Astrocyte (in vitro differentiated cells and primary cell): ENCODE results near the gene KCNQ5.

ENCODE experiments used
- EZH2 ChIP-seq: IDR thresholded peaks from 2 replicates; pipeline ENCODE4 v1.6.1; 2012; ENCODE audit warnings: mild to moderate bottlenecking, low read length, inconsistent platforms; ENCODE audit not compliant: insufficient read depth
- TF ChIP-seq, protein P1 (sequence below): IDR thresholded peaks from 2 replicates; pipeline ENCODE4 v1.5.1; 2011; ENCODE audit warnings: low read depth, mild to moderate bottlenecking, inconsistent platforms, low read length, moderate library complexity; ENCODE audit not compliant: insufficient read depth

- TF ChIP-seq, protein P1, sequence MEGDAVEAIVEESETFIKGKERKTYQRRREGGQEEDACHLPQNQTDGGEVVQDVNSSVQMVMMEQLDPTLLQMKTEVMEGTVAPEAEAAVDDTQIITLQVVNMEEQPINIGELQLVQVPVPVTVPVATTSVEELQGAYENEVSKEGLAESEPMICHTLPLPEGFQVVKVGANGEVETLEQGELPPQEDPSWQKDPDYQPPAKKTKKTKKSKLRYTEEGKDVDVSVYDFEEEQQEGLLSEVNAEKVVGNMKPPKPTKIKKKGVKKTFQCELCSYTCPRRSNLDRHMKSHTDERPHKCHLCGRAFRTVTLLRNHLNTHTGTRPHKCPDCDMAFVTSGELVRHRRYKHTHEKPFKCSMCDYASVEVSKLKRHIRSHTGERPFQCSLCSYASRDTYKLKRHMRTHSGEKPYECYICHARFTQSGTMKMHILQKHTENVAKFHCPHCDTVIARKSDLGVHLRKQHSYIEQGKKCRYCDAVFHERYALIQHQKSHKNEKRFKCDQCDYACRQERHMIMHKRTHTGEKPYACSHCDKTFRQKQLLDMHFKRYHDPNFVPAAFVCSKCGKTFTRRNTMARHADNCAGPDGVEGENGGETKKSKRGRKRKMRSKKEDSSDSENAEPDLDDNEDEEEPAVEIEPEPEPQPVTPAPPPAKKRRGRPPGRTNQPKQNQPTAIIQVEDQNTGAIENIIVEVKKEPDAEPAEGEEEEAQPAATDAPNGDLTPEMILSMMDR, result no peak
- TF ChIP-seq EZH2, result no peak
Observed at GRCh38 chr6:72841195-72841594, 219.3 kb downstream of the KCNQ5 start.
